Activated gamma-delta T cell (primary cell): ENCODE data around the gene ZNF35.
A peak's percentile ranks its signal among the peaks of the same experiment; 100 is the strongest.

ENCODE experiments used
- DNase-seq: peaks from one replicate; lab custom pipeline; 2025; lab: John Stamatoyannopoulos, UW

ZNF35 gene

GRCh38 chr3:44685128-44685800, 36.7 kb downstream of the ZNF35 start:
- peak; percentile 29 for DNase-seq

- DNase-seq, result no peak
These were observed 39.4 kb downstream of the ZNF35 start for GRCh38 chr3:44687898-44688297.
